Prostate gland (tissue), 2 donors: ENCODE results near the gene C2CD4C. TPM values are rescaled to one million over a fixed set of nuclear protein-coding genes. Genes with fewer than 3 reads are reported as not detected.

Experiments used
- DNase-seq: peaks from one replicate; pipeline ENCODE4 v3.0.0-alpha.2; 2019; ENCODE audit warnings: low spot score
- H3K27ac ChIP-seq, 2 donors: fragments of 200-600 bp; sonication (generic); 2 replicates each; pipeline ENCODE4 v1.5.1; 2017 to 2019
- H3K27me3 ChIP-seq: fragments of 200-600 bp; sonication (generic); replicated peaks from 2 replicates; pipeline ENCODE4 v1.5.1; 2019; ENCODE audit not compliant: insufficient read depth
- H3K36me3 ChIP-seq, 2 donors: fragments of 200-600 bp; sonication (generic); 1 replicate in 1 of 2; 2 replicates in 1 of 2; pipeline versions ENCODE4 v1.5.1 to v1.8.1; 2017 to 2019
- H3K4me1 ChIP-seq: fragments of 200-600 bp; sonication (generic); replicated peaks from 2 replicates; pipeline ENCODE4 v1.5.1; 2019
- H3K4me3 ChIP-seq, 2 donors: fragments of 200-600 bp; sonication (generic); 2 replicates each; pipeline ENCODE4 v1.5.1; 2017 to 2019
- H3K9me3 ChIP-seq: fragments of 200-600 bp; sonication (generic); 2 replicates; pipeline ENCODE4 v1.5.1; 2017
- POLR2A ChIP-seq: fragments of 450-650 bp; IDR thresholded peaks from one replicate; pipeline ENCODE4 v1.6.1; 2016; ENCODE audit warnings: antibody characterized with exemption, mild to moderate bottlenecking
- POLR2AphosphoS5 ChIP-seq: sonication (generic); formaldehyde crosslinking; IDR thresholded peaks from one replicate; pipeline ENCODE4 v1.6.1; 2017; ENCODE audit warnings: antibody characterized with exemption
- WGBS: methylation state at CpG from one replicate; pipeline ENCODE4 v1.1.5; 2018; 5-methylcytosine and 5-hydroxymethylcytosine counted together
- intact Hi-C: fragments of 100-400 bp; cut with DNase I; formaldehyde crosslinking; loops from one replicate; pipeline ENCODE4 v1.14.2; 2022
- total RNA-seq, 2 donors: library from RNA; depleted of rRNA; stranded (reverse); fragments of >200 nt; gene quantifications; one replicate each; pipeline ENCODE4 v1.1.0, GENCODE V29; 2016
- TF ChIP-seq, protein P1 (sequence below), 4 experiments: fragments of 200-600 bp in 2 of 4; fragments of 450-650 bp in 2 of 4; sonication (generic) in 2 of 4; IDR thresholded peaks; 1 replicate in 3 of 4; 2 replicates in 1 of 4; pipeline ENCODE4 v1.5.1; 2016 to 2019; ENCODE audit warnings: antibody characterized with exemption in 4 of 4, mild to moderate bottlenecking in 2 of 4, moderate library complexity in 2 of 4

The C2CD4C gene
- total RNA-seq, 2 donors from 2014 or later, result 0.59 to 3.1 TPM

DNA sequence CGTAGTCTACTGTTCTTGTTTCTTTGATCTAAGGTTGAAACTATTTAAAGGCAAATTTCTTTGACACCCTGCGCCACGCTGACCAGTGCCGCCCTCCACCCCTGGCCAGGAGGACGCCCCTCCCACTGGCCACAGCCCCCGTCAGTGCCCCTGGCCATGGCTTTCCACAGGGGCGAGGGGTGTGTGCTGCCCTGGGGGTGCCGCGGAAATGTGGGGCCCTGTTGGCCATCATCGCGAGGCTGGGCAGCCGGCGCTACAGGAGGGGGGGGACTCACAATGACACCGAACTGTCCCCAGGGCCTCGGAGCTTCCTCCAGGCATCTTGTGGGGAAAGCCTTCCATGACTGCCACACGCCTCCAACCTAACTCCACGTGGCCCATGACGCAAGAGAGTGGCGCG is 41.0 kb upstream of the C2CD4C start:
- no peak for DNase-seq
- TF ChIP-seq, protein P1, sequence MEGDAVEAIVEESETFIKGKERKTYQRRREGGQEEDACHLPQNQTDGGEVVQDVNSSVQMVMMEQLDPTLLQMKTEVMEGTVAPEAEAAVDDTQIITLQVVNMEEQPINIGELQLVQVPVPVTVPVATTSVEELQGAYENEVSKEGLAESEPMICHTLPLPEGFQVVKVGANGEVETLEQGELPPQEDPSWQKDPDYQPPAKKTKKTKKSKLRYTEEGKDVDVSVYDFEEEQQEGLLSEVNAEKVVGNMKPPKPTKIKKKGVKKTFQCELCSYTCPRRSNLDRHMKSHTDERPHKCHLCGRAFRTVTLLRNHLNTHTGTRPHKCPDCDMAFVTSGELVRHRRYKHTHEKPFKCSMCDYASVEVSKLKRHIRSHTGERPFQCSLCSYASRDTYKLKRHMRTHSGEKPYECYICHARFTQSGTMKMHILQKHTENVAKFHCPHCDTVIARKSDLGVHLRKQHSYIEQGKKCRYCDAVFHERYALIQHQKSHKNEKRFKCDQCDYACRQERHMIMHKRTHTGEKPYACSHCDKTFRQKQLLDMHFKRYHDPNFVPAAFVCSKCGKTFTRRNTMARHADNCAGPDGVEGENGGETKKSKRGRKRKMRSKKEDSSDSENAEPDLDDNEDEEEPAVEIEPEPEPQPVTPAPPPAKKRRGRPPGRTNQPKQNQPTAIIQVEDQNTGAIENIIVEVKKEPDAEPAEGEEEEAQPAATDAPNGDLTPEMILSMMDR (IDR thresholded peaks at IDR 0.05), result no peak
- no peak for TF ChIP-seq POLR2AphosphoS5
- no peak for TF ChIP-seq POLR2A
- Histone ChIP-seq H3K36me3 (no peaks in the 10 kb centered on the region), H3K27me3 (no peaks in the 10 kb centered on the region), H3K4me1 (no peaks in the 10 kb centered on the region), H3K9me3 (no peaks in the 10 kb centered on the region), H3K27ac (no peak overlapping the region), H3K4me3 (no peak overlapping the region)
- 89% methylated on average over 20 of the region's 20 CpGs for WGBS
- intact Hi-C loops, result no loop called here

DNA sequence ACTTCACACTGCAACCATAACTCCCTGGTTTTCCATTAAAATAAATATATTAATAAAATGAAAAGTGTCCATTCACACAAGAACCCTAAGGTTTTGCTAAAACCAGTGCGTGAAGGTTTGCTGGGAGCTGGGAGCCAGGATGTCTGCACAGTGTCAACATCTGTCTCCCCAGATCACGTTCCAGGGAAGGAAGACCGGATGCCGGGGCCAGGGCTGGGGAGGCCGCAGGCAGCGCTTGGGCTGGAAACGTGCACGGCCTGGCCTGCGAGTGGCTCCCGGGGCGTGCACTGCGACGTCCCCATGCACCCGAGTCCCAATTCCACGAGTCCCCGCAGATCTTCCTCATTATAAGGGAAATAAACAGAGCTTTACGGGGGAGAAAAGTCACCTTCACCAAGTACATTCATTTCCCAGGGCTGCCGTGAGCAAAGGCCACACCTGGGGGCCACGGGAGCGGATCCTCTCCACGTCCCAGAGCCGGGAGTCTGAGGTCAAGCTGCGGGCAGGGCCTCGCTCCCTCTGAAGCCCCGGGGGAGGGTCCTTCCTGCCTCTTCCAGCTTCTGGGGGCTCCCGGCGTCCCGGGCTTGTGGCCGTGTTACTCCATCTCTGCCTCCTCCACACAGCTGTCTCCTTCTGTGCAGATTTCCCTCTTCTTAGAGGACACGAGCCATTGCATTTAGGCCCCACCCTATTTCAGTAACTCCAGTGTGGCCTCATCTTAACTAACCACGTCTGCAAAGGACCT is 39.0 kb upstream of the C2CD4C start:
- no peak overlapping the region for H3K4me3 ChIP-seq
- TF ChIP-seq POLR2AphosphoS5 (no peak), POLR2A (no peak)
- TF ChIP-seq, protein P1 (IDR thresholded peaks at IDR 0.05), result no peak
- H3K27ac ChIP-seq, result no peak overlapping the region
- H3K36me3 ChIP-seq, result no peaks in the 10 kb centered on the region
- intact Hi-C loops, result no loop called here
- H3K27me3 ChIP-seq, result no peaks in the 10 kb centered on the region
- WGBS, result 48% methylated on average over 31 of the region's 31 CpGs
- no peaks in the 10 kb centered on the region for H3K4me1 ChIP-seq
- no peak for DNase-seq
- no peaks in the 10 kb centered on the region for H3K9me3 ChIP-seq

DNA sequence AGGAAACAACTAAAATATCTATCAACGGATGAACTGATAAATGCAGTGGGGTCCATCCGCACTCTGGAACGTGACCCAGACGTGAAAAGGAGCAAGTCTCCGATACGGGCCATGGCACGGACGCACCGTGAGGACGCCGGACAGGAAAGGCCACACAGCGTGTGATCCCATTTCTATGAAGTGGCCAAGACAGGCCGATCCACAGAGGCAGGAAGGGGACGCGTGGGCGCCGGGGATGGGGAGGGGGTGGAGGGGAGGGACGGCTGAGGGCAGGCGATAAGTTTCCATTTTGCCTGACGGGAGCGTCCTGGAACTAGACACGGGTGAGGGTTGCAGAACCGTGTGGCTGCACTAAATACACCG is 38.1 kb upstream of the C2CD4C start:
- Histone ChIP-seq H3K4me3 (no peak overlapping the region), H3K36me3 (no peaks in the 10 kb centered on the region), H3K27me3 (no peaks in the 10 kb centered on the region), H3K4me1 (no peaks in the 10 kb centered on the region), H3K9me3 (no peaks in the 10 kb centered on the region), H3K27ac (no peak overlapping the region)
- intact Hi-C loops, result no loop called here
- WGBS, result 87% methylated on average over 24 of the region's 24 CpGs
- DNase-seq, result no peak
- TF ChIP-seq, protein P1 (IDR thresholded peaks at IDR 0.05), result no peak
- no peak for TF ChIP-seq POLR2A
- TF ChIP-seq POLR2AphosphoS5, result no peak

DNA sequence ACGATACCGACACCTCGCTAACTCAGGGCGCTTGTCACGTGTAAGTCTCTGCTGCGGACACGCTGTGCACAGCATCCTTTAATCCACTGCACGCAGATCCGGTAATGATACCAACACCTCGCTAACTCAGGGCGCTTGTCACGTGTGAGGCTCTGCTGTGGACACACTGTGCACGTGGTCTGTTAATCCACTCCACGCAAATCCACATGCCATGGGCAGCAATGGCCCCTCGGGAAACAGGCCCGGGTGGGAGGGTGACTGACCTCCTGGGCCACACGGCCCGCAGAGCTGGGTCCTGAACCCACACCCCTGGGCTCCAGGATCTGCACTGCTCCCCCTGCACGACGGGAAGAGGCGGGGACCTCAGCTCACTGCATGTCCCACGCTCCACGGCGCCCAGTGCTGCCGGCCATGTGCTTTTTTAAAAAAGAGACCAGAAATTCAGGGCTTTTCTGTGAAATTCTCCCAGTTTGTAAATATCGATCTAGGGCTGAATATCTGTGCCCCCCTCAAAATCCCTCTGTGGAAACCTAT is 35.8 kb upstream of the C2CD4C start:
- 94% methylated on average over 26 of the region's 26 CpGs for WGBS
- H3K4me3 ChIP-seq, result no peak overlapping the region
- no peaks in the 10 kb centered on the region for H3K36me3 ChIP-seq
- no peaks in the 10 kb centered on the region for H3K27me3 ChIP-seq
- no peaks in the 10 kb centered on the region for H3K4me1 ChIP-seq
- no peak for DNase-seq
- H3K9me3 ChIP-seq, result no peaks in the 10 kb centered on the region
- intact Hi-C loops, result no loop called here
- TF ChIP-seq POLR2A (no peak), POLR2AphosphoS5 (no peak)
- TF ChIP-seq, protein P1 (IDR thresholded peaks at IDR 0.05), result no peak
- no peak overlapping the region for H3K27ac ChIP-seq

DNA sequence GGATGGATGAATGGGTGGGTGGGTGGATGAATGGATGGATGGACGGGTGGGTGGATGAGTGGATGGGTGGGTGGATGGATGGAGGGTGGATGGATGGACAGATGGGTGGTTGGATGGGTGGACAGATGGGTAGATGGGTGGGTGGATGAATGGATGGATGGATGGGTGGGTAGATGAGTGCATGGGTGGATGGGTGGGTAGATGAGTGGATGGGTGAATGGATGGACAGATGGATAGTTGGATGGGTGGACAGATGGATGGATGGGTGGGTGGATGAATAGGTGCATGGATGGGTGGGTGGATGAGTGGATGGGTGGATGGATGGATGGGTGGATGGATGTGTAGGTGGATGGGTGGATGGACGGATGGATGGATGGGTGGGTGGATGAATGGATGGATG is 34.1 kb upstream of the C2CD4C start:
- Histone ChIP-seq H3K36me3 (no peaks in the 10 kb centered on the region), H3K27me3 (no peaks in the 10 kb centered on the region), H3K27ac (no peak overlapping the region), H3K4me3 (no peak overlapping the region), H3K9me3 (no peaks in the 10 kb centered on the region), H3K4me1 (no peaks in the 10 kb centered on the region)
- TF ChIP-seq, protein P1 (IDR thresholded peaks at IDR 0.05), result no peak
- TF ChIP-seq POLR2AphosphoS5 (no peak), POLR2A (no peak)
- WGBS, result 89% methylated on average over 2 of the region's 2 CpGs
- intact Hi-C loops, result no loop called here
- DNase-seq, result no peak
